GM19395 (cell line): Measurements from ENCODE around the gene FXYD2.

Experiments
- ATAC-seq: cut with Tn5 transposase; IDR thresholded peaks from one replicate; pipeline ENCODE4 v1.9.1; 2021; ENCODE audit warnings: mild to moderate bottlenecking, moderate library complexity; ENCODE audit not compliant: unreplicated experiment

Gene FXYD2

GRCh38 chr11:117770061-117770460, 54.5 kb downstream of the FXYD2 start:
- ATAC-seq, result no peak
